ENCODE results near the gene FERMT3. TPM values are rescaled to one million over a fixed set of nuclear protein-coding genes. Genes with fewer than 3 reads are reported as not detected.
"Not testable (repeated sequence)": the region's sequence is repeated elsewhere in the genome, so short reads cannot be mapped to it uniquely, and the experiment has no call there.

The FERMT3 gene
- polyA plus RNA-seq, 1 donor = 11.1 TPM

DNA sequence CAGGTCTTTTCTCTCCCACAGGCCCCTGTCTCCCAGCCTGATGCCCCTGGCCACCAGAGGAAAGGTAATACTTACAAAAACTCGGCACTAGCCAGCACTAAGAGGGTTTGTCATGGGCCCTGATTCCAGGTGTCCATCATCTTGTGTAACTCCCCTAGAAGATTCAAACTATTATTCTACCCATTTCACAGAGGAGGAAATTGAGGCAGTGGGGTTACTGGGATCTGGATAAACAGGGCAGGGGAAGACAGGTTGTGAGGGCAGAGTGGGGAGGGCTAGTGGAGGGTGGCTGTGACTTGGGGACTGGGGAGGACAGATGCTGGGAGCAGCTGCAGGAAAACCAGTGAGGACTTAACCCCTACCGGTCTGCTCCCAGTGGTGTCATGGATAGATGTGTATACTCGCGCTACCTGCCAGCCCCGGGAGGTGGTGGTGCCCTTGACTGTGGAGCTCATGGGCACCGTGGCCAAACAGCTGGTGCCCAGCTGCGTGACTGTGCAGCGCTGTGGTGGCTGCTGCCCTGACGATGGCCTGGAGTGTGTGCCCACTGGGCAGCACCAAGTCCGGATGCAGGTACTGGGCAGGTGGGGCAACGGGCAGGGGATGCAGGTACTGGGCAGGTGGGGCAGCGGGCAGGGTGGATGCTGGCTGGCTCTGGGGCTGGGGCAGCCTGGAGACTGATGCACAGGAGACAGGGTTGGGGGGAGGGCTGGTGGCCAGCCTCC is 29.1 kb downstream of the FERMT3 start:
- no peak for DNase-seq

DNA sequence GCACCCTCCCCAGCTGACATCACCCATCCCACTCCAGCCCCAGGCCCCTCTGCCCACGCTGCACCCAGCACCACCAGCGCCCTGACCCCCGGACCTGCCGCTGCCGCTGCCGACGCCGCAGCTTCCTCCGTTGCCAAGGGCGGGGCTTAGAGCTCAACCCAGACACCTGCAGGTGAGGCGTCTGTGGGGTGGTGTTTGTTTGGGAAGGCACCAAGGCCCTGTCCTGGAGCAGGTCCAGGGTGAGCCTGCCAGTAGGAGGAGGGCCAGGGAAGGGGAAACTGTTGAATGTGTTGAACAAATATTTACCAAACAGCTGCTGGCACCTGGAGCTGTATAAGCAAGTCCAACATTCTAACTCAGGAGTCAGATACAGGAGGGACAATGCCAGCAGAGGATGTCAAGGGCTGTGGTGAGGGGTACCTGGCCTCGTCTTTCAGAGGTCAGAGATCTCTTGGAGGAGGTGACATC is 31.0 kb downstream of the FERMT3 start:
- DNase-seq = no peak

DNA sequence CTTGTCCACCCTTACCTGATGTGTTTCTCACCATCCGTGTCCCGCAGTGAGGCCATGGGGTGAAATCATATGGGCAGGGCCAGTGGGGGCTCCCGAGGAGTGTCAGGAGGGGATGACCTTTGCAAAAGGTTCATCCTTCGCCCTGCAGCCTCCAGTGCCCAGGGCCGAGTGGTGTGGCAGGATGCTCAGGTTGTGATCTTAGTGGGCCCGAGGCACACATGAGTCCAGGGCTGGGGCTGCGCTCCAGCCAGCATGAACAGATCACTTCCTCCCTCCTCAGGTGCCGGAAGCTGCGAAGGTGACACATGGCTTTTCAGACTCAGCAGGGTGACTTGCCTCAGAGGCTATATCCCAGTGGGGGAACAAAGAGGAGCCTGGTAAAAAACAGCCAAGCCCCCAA is 31.6 kb downstream of the FERMT3 start:
- no peak for DNase-seq

DNA sequence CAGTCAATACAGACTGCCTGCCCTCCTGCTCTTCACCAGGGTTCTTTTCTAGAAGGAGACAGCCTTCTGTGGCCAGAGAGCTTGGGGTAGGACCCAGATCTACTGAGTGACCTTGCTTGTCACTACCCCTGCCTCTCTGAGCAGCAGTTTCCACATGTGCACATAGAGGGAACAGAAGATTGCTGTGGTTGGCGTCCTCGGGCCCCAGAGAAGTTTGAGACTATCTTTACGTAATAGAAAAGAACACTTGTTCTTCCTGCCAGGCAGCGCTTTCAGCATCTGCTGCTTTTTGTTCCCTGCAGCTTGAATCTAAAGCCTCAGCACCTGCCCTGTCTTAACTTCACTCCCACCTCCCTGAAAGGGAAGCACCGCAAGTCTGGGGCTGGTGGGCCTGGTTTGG is 32.5 kb downstream of the FERMT3 start:
- DNase-seq = no peak

DNA sequence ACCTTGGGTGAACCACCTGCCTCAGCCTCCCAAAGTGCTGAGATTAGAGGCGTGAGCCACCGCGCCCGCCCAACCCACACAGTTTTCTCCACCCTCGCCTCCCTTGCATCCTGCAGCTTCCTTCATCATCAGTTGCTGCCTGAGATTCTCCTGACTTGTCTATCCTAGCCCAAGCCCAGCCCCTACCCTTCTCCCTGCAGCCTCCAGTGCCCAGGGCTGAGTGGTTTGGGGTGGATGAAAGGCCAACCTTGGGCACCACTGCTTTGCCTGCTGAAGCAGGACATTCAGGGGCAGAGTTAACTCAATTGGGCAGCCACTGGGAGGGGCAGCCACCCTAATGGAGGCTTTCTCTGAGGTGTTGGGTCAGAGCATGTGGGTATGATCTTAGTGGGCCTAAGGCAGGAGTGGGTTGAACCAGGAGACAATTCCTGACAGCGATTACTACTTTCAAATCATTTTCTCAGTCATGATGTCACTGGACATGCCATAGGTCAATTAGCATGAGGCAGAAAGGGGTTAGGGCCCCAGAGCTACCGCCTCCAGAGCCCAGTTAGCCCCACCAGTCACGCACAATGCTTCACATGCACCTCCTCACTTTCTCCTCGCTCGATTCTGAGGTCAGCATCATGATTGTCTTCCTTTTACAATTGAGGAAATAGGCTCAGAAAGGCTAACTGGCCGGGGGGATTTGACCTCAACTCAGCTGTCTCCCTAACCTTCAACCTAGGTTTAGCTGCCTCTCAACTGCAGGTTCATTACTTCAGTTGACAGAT is 33.3 kb downstream of the FERMT3 start:
- DNase-seq = no peak

DNA sequence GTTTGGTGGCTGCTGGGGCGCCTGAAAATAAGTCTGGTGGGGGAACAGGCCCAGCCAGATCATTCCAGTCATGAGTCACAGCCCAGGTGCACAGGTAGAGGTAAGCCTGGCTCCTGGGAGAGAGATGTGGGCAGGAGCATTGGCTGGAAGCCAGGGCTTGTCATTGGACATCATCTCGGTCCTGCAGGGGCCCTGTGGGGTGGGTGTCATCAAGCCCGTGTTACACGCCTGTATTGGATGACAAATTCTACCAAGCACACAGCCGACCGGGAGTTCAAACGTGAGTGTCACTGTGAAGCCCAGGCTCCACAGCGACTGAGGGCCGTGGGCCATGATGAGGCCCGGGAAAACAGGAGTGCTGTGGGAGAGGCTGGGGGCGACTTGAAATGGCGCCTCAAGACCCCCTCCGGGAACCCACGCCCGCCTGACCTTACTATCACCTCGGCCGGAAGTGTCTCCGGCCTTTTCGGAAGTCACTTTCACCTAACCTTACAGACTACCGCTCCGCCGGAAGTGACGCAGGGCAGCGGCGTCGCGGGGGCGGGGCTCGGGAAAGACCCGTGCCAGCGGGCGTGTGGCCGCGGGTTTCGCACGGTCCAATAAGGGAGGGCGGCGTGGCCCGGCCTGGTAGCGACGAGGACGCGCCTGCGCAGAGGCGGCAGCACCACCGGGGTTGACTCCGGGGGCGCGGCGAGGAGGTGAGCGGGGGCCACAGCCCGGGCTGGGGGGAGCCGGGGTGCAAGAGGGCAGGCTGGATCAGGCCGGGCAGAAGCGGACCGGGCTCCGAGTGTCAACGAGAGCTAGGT is 34.1 kb downstream of the FERMT3 start, which contains the start of gene FKBP2:
TSS of gene FKBP2 (plus strand) at position 661 of the 806 bp plus-strand sequence. CDS start 1,293 bp downstream, outside the sequence.
- peak; percentile 98 for DNase-seq

DNA sequence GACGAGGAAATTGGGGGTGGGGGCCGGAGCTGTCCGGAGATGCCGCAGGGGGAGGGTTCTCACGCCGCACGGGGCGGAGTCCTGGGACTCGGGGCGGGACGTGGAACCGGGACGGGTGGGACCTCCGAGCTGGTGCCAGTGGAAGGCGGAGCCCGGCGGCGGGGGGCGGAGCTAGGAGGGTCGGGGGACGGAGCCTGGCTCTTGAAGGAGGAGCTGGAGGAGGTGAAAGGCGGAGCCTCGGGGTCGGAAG is 34.6 kb downstream of the FERMT3 start:
- peak; percentile 100 for DNase-seq

DNA sequence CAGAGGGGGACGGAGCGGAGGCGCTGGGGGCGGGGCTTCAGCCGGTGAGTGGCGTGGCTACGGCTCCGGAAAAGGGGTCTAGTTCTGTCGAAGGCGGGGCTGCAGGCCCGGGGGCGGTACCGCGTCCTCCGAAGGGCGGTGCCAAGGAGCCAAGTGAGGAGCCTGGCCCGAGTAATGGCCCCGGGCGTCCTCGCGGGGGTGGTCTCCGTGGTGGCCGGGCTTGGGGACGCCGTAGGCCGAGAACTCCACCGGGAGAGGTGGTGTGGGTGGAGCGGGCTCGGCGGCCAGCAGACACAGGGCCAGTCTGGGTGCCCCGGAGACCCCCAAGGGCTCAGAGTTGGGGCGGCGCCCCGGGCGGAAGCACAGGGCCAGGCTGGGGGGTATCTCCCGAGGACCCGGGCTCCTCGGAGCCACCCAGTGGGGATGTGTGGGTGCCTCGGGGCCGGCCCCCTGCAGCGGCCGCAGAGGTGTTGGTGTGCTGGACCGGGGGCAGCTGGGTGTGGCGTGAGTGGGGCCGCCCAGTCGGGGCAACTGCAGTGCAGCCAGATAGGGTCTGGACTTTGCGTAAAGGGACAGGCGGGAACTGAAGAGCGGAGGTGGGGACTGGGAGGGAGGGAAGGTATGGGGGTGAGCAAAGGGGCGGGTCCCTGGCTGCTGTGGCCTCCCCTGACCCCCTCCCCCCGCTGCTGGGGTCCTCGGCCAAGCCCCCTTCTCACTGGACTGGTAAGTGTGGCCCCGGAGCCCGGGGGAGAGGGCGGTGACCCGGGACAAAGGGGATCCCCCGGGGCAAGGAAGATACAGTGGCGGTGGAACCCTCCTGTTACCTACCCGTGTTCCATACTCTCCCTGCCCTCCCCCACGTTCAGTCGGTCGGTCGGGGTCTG is 35.2 kb downstream of the FERMT3 start:
- DNase-seq = peak; percentile 51

DNA sequence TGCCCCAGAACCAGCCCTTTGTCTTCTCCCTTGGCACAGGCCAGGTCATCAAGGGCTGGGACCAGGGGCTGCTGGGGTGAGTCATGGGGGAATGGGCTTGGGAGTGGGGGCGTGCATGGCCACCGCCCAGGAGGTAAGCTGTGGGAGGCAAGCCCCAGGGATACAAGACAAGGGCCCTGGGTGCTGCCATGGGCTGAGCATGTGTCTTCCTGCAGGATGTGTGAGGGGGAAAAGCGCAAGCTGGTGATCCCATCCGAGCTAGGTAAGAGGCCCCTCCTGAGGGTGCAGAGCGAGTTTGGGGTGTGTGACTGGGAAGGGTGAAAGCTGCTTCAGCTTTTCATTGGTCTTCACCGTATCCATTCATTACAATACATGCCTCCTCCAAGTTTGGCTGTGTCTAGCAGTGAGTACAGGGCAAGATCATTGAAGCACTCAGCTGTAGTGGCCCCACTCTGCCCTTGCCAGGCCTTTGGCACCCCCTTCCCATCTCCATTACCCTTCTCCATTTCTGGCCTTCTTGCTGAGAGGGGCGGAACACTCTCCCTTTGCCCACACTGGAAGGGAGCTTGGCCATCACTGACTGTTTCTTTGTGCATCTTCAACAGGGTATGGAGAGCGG is 36.8 kb downstream of the FERMT3 start:
- no peak for DNase-seq

DNA sequence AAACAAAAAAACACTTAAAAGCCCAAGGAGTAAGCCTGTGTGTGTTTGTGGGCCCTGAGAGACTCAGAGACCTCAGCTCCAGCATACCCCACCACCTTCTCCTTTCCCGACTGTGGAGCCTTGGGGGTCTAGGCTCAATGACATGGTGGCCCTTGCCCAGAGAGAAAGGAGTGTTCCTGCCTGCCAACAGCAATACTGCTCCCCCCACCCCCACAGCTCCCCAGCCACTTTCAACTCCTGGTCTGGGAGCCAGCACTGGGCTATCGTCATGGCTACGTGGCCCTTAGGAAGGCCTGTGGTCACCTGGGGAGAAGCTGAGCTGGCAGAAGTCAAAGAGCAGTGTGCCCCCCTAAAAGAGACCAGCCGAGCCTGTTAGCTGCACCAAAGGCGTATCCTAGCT is 37.6 kb downstream of the FERMT3 start:
- DNase-seq = no peak

DNA sequence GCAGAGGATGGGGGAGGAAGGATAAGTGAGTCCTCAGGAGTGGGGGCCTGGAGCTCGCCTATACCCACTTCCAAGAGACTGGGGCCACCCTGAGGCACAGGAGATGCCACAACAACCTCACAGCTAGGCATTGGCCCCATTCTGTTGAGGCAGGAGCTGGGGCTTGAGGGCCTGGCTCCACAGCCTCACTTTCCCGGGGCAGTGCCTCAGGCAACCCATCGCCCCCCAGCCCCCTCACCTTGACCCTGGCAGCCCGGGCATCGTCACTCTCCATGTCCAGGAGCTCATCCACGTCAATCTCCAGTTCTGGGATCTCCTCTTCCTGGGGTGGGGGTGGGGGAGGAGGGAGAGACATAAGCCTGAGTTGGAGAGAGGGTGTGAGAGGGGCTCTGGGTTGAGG is 38.4 kb downstream of the FERMT3 start:
- DNase-seq = no peak

DNA sequence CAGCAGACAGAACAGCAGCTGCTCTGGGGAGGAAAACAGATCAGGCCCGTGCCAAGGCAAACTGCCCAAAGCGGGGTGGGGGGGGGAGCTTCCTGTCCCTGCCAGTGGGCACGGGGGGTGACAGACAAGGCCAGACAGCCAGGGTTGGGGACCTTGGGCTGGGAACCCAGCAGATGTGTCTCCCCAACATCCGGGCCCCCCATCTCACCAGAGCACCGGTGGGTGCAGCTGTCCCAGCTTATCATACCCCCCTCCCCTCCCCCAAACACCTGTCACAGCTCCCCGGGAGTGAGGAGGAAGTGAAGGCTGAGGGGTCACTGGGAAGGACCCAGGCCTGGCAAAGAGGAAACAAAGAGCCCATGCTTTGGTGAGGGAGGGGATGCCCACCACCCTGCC is 38.9 kb downstream of the FERMT3 start:
- peak; percentile 53 for DNase-seq

DNA sequence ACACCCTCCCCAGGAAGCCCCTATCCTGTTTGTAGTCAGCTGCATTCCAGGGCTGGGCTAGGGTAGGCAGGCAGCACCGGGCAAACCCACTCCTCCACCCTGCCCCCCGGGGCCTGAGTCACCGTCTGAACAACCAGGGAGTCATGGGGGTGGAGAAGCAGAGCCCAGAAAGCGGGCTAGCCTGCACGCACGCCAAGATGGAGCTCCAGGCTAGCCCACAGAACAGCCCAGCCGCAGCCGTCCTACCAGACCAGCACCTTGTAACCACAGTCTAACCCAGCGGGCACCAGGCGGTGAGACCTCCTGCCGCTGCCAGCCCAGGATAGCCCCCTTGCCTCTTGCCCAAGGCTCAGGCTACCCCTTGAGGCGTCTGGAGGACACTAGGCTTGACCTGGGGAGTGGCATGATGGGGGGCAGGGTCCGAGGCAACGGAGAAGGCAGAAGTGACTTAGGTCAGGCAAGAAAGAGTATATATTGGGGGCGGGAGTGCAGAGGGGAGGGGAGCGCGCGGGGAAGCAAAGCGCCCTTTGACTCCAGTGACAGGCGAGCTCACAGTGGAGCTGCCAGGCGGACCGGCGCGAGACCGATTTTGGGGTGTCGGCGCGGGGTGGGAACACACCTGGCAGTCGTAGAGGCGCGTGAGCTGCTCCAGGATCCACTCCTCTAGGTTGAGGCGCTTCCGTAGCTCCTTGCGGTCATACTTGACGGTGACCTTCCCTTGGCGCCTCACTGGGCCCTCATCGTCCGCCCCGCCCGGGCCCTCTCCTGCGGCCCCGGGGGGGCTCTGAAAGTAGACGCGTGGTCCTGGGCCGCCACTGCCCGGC is 39.5 kb downstream of the FERMT3 start:
- peak; percentile 62 for DNase-seq

DNA sequence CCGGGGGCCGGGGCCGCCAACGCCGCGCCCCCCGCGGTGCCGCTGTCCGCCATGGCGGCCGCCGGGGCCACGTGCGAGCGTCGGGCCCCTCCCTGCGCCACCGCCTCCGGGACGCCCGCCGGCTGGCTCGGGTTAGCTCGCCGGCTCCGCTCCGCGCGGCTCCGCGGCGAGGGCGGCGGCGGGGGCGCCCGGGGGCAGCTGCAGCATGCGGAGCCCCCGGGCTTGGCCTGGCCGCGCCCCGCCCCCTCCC is 40.0 kb downstream of the FERMT3 start:
- DNase-seq = not testable (repeated sequence)

DNA sequence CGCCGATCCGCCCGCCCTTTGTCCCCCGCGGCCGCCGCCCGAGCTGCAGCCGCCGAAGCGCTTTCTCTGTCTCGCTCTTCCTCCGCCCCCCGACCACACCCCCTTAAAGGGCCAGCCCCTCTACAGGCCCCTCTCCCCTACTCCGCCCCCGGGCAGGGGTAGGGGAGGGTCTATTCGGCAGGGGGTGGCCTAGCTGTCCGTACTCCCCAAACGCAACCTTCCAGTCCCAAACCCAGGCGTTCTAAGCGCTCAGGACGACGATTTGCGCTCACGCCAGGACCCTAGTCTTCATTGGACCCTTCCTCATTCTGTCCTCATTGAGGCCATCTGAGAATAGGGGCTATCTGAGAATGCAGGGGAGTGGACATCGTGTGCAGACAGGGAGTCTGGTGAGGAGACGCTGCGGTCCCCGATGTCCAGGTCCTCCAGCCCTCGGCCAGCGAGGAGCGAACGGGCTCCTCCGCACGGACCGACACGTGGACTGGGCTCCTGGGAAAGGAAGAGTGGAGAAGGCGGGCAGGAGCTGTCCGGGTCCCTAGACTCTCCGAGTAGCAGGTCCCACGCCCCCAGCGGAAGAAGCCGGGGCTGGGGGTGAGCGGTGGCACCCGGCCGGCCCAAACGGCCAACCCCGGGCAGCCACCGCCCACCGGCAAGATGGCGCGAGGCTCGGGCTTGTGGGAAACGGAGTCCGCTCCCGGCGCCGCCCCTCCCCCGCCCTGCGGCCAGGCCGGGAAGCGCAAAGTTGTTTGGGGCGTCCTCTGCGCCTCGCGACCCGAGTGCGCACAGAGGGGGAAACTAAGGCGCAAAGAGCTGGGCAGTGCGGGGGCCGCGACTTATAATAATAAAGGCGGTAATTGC is 40.6 kb downstream of the FERMT3 start, which contains the start of gene PPP1R14B:
TSS of gene PPP1R14B (minus strand) at position 73 of the 858 bp plus-strand sequence. CDS start 270 bp downstream, outside the sequence.
- DNase-seq = peak; percentile 90

DNA sequence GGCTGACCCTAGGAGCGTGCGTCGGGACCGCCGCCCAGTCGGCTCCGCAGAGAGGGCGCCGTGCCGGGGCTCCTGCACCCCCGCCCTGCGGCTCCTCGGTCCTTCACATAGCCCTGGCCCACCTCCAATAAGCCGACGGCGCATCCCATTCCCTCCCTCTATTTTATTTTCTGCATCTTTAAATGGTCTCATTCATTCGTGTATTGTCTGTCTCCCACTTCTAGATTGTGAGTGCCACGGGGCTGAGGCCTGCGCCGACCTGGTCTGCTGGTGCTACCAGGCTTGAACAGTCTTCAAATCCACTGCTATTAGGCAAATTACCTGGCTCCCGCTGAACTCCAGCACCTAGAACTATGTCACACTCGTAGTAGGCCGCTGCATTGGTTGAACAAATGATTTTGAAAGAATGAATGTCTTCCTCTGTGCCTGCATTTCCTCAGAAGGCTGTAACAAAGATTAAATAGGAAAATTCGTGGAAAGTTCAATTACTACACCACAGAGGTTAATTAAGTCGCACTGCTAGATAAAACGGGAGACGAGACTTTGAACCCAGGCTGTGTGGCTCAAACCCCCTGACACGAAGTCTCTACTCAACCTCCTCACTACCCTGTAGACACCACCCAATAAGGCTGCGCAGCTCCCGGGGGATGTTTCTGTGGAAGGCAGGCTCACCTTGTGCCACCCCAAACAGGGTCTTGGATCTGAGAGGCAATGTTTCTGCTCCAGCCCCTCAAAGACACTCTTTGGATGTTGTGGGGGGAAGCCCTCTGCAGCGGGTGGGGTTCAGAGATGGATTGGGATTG is 41.4 kb downstream of the FERMT3 start:
- no peak for DNase-seq

DNA sequence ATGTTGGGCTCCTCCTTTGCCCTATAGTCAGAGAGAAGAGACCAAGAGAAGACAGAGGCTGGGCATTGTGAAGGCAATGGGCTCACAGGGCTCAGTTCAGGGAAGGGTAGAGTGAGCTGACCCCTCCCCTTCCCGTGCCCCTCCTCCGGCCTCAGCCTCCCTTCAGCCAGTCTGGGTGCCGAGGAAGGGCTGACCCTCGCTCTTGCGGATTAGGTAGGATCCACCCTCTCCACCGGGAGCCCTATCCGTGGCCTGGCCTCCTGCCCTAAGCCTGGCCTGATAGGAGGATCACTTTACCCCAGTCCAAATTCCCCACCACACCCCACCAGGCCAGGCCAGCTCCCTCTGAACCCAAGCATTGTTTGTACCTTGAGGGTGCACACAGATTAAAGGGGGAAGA is 42.1 kb downstream of the FERMT3 start:
- DNase-seq = no peak

DNA sequence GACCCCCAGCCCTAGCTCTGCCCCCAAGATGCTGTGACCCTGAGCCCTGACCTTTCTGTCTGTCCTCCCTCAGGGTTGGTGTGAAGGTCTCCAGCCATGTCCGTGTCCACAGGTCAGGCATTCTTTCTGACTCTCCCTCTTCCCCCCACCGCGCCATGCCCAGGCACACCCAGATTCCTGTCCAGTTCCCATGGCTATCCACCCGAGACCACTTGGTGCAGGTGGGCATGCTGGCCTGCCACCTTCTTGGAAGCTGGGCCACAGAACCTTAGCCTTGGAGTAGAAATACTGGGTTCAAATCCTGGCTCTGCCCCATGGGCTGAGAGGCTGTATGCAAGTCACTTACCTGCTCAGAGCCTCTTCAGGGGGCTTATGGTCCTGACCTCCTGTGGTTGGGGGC is 42.5 kb downstream of the FERMT3 start:
- DNase-seq = no peak
